ENCODE results near the gene CD226.
"Not testable (repeated sequence)": the region's sequence is repeated elsewhere in the genome, so short reads cannot be mapped to it uniquely, and the experiment has no call there.

Gene CD226

DNA sequence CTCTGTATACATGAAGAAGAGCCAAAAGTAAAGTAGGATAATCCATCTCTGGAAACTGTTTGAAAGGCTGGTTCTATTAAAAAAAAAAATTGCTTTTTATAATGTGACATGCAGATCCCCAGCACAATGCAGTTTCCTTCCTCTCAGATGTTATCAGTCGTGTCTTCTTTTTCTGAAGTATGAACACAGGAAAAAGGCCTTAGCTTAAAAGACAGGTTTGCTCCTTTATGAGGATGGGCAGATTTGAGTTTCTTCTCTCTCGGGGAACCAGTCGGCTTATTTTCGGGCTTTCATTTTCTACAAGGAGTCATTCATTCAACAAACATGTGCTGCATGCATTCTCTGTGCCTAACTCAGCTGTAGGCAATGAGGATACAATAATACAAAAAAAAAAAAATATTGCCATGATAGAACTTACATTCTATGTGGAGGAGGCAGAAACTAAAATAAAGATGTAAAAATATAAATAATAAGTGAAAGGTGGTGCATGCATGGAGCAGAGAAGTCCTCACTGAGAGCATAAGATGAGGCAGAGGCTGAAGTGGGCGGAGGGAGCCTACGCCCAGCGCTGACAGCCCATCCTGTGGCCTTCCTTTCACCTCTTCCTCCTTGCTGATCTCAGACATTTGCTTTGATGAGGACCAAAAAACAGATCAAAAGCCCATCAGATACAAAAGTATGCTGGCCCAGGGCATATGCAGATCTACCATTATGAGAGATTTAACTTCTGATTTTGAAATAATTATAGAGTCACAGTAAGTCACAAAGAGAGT lies at the start of gene CD226:
Gene CD226 (minus strand): TSS at position 513 of the 773 bp plus-strand sequence. CDS start 467 bp downstream, at position 46.
- DNase-seq: no peak

DNA sequence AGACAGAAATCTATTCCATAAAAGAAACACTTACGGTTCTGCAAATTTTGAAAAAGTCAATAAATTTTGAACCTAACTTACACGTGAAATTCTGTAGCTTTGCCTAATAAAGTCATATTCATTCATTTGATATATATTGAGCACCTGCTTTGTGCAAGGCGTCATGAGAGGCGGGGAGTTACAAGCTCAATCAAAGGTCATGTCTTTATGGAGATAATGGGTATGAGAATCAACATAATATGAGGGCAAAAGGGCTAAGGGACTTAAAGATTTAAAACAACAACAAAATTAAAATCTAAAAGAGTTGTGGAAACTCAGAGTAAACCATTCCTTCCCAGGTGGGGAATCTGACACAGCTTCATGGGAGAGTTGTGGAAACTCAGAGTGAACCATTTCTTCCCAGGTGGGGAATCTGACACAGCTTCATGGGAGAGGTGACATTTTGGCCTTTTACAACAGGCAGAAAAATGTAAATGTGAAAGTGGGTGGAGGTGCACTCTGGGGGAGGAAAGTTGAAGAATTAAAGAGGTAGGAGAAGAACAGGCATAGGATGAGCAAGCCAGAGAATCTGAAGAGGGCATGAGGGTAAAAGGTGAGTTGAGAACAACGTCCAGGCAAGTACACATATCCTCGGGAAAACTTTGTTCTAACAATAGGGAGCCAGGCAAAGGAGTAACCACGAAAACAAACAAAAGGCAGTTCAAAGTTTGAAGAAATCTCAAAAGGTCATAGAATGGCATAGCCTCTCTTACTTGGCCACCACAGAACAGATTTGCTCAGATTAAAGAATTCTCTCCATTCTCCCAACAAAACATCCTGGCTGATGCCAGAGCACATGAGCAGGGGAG lies 49.5 kb upstream of the CD226 start:
- no peak for DNase-seq

DNA sequence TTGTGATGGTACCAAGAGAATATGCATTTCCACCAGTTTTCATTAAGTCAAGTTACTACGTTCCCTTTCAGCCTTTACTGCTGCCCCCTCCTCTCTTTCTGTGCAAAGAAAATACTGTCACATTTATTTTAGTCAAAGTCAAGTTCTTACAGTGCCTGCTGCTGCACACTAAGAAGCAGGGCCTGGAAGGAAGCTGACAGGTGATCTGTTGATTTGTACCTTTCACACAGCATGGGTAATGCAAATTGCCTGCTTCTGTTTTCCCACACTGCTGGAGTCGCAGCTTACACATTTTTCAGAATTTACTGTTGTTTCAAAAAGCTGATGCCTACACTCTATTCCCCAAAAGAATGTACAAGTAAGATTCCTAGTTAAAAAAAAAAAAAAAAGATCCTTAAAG lies 48.7 kb upstream of the CD226 start:
- no peak for DNase-seq

DNA sequence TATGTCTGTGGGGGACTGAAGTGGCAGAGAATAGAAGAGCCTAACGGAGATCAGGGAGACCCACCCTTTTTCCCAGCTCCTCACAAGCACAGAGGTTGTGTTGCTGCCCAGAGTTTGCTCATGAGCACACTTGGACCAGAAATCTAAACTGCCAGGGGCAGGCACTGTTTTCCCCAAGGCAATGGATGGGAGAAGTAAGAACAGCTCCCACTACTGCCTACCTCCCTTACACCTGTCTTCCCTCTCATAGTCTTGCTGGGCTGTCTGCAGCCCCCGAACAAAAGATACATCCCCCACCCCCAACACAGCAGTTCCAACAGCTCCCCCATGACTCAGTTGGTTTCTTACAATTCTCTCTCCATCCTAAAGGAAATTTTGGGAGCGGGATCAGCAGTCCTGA lies 48.1 kb upstream of the CD226 start:
- no peak for DNase-seq

DNA sequence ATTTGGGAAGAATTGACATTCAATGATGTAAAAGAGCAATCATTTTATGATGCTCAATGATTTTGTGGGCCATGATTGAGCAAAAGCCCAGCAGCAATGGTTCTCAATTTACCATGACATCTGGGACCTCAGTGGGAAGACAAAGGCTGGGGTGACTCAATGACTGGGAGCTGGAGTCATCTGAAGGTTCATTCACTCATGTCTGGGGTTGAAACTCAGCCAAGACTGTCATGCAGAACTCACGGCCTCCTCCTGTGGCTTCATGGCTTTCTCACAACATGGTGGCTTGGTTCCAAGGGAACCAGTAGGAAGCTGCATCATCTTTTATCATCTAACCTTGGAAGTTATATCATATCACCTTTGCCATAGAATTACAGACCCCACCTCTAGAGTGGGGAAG lies 45.1 kb upstream of the CD226 start:
- no peak for DNase-seq

DNA sequence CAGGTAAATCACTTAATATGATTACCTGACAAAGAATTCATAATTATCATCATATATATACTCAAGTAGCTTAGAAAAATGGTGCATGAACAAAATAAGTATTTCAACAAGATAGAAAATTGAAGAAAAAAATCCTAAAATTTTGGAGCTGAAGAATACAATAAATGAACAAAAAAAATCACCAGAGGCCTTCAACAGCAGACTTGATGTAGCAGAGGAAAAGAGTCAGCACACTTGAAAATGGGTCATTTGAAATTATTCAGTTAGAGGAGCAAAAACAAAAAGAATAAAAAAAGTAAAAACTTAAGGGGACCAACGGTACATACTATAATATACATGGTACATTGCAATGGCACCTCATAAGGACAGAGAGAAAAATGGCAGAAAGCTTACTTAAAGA lies 40.2 kb upstream of the CD226 start:
- no peak for DNase-seq

DNA sequence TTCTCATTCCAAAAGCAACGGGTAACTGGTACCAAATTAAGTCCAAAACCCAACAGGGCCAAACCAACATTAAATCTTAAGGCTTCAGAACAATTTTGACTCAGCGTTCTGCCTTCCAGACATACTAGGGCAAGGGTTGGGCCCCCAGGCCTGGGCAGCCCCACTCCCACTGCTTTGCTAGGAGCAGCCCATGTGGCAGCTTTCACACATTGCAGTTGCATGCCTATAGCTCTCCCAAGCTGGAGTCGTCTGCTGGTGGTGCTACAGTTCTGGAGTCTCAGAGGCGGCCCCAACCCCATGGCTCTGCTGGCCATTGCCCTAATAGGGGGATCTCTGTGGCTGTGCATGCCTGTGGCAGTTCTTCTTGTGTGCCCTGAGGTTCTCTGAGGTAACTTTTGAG lies 37.6 kb upstream of the CD226 start:
- DNase-seq: no peak

DNA sequence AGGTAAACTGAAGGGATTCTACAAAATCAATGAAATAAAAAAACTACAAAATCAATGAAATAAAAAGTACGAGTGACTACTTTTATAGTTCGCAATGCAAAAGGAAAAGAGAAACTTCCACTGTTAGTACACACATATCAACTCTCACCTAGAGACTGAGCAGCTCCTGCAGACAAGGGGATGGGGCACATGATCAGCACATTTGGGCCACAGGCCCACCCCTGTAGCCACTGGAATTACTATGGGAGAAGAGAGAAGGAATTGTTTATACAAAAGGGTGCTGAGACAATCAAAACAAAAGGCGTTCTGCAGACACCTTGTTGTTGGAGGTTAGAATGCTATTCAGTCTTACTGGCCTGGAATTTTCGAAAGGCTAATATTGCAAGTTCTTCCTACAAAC lies 34.7 kb upstream of the CD226 start:
- no peak for DNase-seq

DNA sequence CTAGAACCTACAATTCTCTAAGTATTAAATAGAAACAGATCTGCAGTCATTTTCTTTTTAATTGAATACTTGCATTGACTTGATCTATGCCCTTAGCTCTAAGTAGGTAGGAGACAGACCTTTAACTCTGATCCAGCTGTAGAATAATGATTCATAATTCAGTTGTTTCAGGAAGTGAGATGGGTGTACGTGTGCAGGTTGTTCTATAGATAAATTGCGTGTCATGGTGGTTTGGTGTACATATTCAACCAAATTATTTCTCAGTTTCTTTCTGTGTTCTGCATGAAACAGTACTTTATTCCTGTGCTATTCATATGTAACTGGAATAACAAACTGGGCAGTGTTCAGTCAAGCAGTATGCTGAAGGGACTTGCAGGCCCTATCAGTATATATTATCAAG lies 34.3 kb upstream of the CD226 start:
- no peak for DNase-seq

DNA sequence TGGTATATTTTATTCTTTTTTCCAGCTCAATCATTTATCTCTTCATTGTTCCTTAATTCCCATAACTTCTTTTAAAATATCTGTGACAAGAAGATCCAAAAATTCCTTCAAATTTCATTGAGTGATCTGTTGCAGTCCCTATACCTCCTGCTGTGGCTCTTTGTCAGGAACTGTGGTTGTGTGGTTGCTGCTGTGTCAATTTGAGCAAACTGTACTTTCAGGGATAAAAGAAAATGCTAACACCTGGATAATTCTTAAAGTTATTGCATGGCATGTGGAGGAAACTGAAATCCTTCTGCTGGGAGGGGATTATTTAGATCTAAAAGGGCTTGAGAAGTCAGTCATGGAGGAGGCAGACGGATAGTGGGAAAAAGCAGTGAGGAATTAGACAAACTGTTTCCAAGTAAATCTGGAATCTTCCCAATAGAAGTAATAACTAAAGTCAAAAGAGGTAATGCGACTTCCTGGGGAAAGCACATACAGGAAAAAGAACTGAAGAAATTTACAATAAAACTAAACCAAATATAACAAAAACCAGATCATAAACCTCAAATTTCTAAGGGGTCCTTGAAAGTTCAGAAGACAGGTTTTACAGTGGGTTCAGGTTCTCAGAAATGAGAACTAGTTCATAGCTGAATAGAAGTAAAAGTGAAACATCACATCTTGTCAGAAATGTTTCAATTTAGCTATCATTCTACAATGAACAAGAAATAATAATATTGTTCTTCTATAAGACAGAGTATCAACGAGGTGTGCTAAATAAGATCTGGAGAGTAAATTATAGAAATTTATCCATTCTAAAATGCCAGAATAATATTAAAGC lies 33.5 kb upstream of the CD226 start:
- no peak for DNase-seq

DNA sequence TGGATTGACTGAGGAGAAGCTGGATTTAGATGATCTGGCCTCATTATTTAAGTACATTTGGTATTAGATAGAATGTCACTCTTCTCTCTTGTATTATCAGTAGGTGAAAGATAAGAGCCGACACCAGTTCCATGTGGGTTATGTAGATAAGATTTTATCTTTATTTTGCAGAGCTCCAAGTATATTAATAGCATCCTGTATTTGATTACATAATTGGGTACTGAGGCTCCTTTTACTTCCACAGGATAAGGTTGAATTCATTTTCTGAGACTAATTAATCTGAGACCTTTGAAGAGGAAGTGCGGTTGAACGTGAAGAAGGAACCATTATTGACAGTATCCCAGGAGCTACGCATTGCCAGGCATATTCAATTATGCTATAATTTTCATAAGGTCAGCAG lies 32.8 kb upstream of the CD226 start:
- no peak for DNase-seq

DNA sequence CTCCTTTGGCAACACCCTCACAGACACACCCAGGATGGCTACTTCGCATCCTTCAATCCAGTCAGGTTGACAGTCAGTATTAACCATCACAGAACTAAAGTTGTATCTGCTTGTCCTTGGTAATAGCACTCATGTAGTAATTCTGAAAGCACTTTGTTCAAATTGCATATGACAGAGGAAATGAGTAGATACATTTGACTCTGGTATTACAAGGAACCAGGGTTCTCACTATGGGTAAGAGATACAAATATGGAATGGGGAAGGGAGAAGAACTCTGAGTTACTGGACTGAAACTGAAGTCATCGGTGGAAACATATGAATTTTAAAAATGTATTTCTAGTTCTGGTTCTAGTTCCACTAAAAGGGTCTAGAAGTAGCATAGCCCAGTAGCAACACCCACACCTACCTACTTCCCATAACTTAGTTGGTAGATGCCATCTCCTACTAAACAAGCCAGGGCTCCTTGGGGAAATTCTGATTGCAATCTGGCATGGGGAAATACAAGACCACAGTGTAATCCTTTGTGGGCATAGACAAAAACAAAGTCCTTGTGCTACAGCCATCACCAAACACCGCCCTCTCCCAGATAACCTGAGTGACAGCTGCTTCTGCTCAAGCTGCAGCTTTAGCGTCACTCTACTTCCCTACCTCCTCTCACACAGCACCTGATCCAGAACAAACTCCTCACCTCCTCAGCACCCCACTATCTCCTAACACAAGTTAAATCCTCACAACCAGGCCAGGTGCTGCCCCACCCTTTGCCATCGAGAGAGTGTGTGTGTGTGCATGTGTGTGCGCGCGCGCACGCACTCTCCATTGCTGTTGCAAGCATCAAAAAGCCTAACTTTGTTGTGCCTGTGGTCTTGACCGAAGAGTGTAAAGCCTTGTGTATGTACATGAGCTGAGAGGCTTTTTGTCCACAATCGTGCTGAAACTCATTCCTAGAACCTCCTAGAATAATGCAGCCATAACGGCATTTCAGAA lies 31.4 kb upstream of the CD226 start:
- no peak for DNase-seq

DNA sequence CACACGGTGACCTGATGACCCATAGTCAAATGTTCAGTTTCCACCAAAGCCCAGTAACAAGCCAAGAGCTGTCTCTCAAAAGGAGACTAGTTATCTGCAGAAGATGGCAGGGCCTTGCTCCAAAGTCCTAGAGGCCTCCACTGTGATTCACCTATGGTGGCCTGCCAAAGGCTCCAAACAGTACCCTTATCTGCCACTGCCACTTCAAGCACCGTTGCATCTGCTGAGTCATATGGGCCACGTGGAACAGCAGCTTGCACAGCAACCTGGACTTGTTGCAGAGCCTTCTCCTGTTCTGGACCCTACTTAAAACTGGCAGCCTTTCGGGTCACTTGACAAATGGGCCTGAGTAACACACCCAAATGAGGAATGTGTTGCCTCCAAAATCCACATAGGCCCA lies 27.6 kb upstream of the CD226 start:
- DNase-seq: not testable (repeated sequence)

DNA sequence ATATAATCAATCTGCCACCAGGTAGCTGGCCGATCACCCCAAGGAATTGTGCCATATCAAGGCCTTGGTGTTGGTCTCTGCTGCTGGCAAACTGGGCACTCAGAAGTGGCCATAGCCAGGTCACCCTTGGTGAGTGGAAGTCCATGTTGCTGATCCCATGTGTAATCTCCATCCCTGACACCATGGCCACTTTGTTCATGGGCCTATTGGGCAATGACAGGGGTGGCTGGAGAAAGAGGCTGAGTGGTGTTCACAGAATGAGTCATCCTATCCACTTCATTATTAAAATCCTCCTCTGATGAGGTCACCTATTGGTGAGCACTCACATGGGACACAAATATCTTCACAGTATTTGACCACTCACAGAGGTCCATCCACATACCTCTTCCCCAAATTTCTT lies 26.7 kb upstream of the CD226 start:
- DNase-seq: no peak

DNA sequence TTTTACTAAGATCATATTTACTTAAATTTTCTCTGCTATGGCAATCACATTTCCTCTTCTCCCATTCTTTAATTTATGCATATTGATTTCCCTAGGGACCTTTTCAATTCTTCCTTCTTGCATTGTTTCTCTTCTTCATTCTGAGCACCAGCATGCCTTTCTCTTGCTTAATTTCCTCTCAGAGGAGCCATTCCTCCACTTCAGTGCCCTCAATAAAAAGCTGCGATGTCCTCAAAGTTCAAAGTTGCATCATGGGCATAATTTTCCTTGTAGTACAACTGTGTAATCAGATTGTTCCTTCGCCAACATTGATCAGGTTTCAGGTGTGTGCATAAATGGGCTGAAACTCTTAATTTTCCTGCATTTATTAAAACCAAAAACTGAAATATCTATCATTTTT lies 21.8 kb upstream of the CD226 start:
- DNase-seq: no peak

DNA sequence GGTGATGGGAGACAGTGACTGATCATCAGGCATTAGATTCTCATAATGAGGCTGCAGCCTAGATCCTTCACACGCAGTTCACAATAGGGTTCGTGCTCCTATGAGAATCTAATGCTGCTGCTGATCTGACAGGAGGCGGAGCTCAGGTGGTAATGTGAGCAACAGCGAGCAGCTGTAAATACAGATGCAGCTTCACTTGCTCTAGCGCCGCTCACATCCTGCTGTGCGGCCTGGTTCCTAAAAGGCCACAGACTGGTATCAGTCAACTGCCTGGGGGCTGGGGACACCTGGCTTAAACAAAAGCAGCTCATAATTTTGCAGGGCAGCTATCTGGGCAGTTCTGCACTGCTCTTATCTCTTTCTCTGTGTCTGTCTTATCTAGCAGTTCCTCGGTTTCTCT lies 20.4 kb upstream of the CD226 start:
- DNase-seq: peak; percentile 35 to 74

DNA sequence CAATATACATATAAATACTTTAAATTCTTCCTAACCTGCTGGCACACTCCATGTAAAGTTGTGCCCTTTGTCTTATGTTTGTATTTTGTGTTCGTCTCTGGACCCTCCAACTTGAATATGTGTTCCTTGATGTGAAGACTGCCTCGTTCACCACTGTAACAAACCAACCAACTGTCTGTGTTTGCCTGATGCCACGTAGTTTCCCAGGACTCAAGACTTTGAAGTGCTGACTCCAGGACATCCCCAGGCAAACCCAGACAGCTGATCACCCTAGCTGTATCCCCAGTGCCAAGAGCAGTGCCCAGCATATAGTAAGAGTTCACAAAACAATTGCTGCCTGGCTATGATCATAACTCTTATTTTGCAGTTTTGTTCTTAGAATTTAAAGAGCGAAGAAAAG lies 15.5 kb upstream of the CD226 start:
- no peak for DNase-seq

DNA sequence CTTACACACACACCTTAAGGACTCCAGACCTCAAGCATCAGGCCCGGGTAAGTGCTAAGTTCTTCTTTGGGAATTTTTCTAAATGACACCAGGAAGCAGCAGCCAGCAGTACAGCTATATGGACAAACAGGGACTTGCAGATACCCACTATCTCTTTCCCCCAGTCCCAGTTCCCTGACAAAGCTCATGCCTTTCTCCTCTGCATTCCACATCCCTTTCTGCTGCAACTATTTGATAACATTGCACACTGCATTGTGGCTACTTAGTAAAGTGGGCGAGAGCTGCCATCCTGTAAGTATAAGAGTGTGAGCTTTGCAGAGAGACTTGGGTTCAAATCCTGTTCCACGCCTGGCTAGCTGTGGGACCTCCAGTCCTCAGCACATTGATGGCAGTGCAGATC lies 14.0 kb upstream of the CD226 start:
- no peak for DNase-seq

DNA sequence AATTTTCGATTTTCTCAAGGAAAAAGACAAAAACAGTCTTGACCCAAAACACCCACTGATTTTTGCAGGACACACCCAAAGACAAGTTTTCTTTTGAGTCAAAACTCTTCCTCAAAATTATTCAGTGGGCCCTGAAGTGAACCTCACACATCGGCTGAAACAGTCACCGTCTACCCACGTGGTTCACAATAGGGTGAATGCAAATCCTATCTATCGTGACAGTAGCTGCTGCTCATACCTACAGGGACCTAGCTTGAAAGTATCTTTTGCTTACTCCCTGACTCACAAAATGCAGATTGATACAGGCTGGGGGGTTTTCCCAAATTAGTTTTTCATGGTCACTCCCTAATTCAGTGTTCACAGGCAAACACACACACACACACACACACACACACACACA lies 10.7 kb upstream of the CD226 start:
- DNase-seq: no peak

DNA sequence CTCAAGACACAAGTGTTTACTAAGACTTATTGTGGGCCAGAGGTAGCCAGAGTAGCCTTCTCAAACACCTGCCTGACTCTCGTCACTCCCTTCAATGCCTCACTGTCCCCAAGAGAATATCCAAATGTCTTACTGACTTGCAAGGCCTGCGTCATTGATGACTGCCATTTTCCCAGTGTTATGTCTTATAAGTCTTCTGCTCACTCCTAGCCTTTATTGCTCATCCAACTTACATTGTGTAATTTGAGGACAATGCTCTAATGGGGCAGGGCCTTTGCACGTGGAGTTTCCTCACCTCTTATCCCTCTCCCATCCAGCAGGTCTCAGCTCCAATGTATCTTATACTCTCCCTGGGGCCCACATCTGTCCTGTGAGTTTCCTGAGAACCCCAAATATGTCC lies 10.1 kb upstream of the CD226 start:
- DNase-seq: no peak

DNA sequence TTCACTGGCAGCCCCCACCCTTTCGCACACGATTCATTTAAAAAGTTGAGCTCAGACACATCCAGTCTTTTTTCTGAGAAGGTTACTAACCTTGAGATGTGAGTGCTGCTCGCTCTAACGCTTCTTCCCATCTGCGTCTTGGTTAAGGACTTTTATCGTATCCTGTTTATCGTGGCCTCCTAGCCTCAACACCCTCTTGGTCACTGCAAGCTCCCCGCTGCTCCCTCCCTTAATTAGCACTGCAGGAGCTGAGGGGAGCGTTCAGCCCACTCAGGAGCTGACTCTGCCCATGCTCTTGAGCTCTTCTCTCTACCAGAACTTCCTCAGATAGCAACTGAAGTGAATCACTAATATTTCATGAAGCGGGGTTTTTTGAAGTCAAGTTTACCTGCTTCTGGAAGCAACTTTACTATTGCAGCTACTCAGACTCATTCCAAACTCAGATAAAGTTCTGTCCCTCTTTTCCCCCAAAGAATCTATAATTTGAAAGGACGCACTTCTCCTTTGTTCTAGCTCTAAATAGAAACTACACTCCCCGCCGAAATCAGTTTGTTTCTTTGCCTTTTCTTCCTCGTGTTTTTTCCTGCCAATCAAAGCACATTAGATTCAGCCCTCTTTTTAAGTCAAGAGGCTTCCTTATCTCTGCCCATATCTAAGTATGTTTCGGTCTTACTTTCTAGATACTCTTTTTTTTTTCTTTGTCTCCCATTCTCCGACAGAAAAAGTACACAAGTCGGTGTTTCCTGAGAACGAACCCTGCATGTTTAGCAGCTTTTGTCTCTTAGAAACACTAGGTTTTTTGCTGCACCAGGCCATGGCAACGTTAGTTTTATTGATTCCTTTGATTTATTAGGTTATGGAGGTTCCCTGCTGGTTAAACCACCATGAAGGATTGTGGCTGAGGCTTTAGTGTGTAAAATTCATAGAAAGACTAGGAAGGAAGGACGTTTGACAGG lies 9.3 kb upstream of the CD226 start:
- no peak for DNase-seq
